Effector memory CD8-positive, alpha-beta T cell (primary cell): ENCODE data around the gene SERP2.

Experiments
- ATAC-seq: fragments of 150-1000 bp; cut with Tn5 transposase; replicated peaks from 2 replicates; pipeline ENCODE4 v1.10.0; 2021; ENCODE audit warnings: mild to moderate bottlenecking, moderate library complexity
- DNase-seq, 3 experiments: peaks; one replicate each; pipeline ENCODE4 v3.0.0; 2021
- H3K27ac Mint-ChIP-seq, 2 donors: one replicate each; pipeline ENCODE4 v1.8.0; 2022; ENCODE audit warnings: mild to moderate bottlenecking in 2 of 2, mixed read lengths in 2 of 2, moderate library complexity in 2 of 2
- H3K27me3 Mint-ChIP-seq, 2 donors: one replicate each; pipeline ENCODE4 v1.8.0; 2022; ENCODE audit warnings: mixed read lengths in 2 of 2
- H3K36me3 Mint-ChIP-seq: one replicate; pipeline ENCODE4 v1.8.0; 2022; ENCODE audit warnings: mild to moderate bottlenecking, moderate library complexity, mixed read lengths; ENCODE audit not compliant: insufficient read depth
- H3K4me1 Mint-ChIP-seq, 2 donors: one replicate each; pipeline ENCODE4 v1.8.0; 2022; ENCODE audit warnings: low read depth in 2 of 2, mixed read lengths in 2 of 2
- H3K4me3 Mint-ChIP-seq, 2 donors: one replicate each; pipeline ENCODE4 v1.8.0; 2022; ENCODE audit warnings: mild to moderate bottlenecking in 2 of 2, mixed read lengths in 2 of 2, moderate library complexity in 2 of 2
- H3K9me3 Mint-ChIP-seq, 2 donors: one replicate each; pipeline ENCODE4 v1.8.0; 2022; ENCODE audit warnings: mixed read lengths in 2 of 2

Gene SERP2

DNA sequence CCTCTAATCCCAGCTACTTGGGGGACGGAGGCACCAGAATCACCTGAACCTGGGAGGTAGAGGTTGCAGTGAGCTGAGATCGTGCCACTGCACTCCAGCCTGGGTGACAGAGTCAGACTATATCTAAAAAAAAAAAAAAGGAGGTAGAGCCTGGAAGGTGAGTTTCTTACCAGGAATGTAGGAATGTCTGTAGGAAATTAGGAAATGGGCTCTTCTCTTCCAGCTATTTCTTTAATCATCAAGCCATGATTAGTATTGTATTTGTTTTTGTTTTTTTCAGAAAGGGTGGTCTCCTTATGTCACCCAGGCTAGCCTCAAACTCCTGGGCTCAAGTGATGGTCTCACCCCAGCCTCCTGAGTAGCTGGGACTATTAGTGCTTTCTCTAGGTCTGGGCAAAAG lies 26.3 kb upstream of the SERP2 start:
- no peak for DNase-seq
- Mint-ChIP-seq H3K4me1 (peaks cover 9% of the 10 kb centered on the region in 2 donors), H3K27ac (no peak overlapping the region), H3K27me3 (peaks cover 9 to 11% of the 10 kb centered on the region in 2 donors), H3K4me3 (no peak overlapping the region), H3K36me3 (no peaks in the 10 kb centered on the region), H3K9me3 (no peaks in the 10 kb centered on the region)
- ATAC-seq: no peak

- Mint-ChIP-seq H3K4me1 (peaks cover 15% of the 10 kb centered on the region in 2 donors), H3K27ac (no peak overlapping the region), H3K27me3 (peaks cover 9 to 11% of the 10 kb centered on the region in 2 donors), H3K4me3 (no peak overlapping the region), H3K36me3 (no peaks in the 10 kb centered on the region), H3K9me3 (no peaks in the 10 kb centered on the region)
- ATAC-seq (no peak), DNase-seq (no peak)
Observed at GRCh38 chr13:44347949-44348348, 25.7 kb upstream of the SERP2 start.

GRCh38 chr13:44350775-44351504 lies 22.7 kb upstream of the SERP2 start:
- Mint-ChIP-seq H3K36me3 (no peaks in the 10 kb centered on the region), H3K27ac (peak overlapping the region; percentile 49 to 89), H3K27me3 (peaks cover 0 to 2% of the 10 kb centered on the region in 2 donors), H3K4me1 (peaks cover 15 to 19% of the 10 kb centered on the region in 2 donors), H3K4me3 (no peak overlapping the region), H3K9me3 (no peaks in the 10 kb centered on the region)
- DNase-seq (no peak), ATAC-seq (no peak)

GRCh38 chr13:44351505-44351854 lies 22.1 kb upstream of the SERP2 start:
- DNase-seq: no peak
- no peaks in the 10 kb centered on the region for H3K9me3 Mint-ChIP-seq
- H3K4me1 Mint-ChIP-seq: peaks cover 15 to 19% of the 10 kb centered on the region in 2 donors
- peaks cover 4% of the 10 kb centered on the region for H3K36me3 Mint-ChIP-seq
- no peaks in the 10 kb centered on the region for H3K27me3 Mint-ChIP-seq
- H3K27ac Mint-ChIP-seq: peak overlapping the region; percentile 89
- H3K4me3 Mint-ChIP-seq: no peak overlapping the region
- no peak for ATAC-seq

GRCh38 chr13:44352202-44352601 lies 21.4 kb upstream of the SERP2 start:
- Mint-ChIP-seq H3K36me3 (peaks cover 7% of the 10 kb centered on the region), H3K27ac (peak overlapping the region; percentile 89)
- DNase-seq: no peak

DNA sequence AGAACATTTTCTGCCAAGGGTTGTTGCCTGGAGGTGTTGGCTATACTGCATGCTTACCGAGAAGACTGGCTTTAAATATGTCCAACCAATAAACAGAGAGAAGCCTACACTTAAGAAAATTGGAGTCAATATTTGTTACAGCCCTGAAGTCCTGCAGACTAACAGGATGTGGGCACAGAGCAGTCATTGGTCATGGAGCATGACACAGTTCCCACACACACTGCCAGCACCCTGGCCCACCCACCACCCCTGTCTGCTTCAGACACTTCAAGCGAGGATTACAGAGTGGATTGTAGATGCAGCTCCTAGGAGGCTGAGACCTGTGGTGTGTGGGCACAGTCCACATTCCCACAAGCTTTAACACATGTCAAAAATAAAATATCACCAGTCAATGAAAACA lies 21.0 kb upstream of the SERP2 start:
- ATAC-seq (peak; percentile 81), DNase-seq (peak in 1 of 3 experiments; percentile 13)
- Mint-ChIP-seq H3K27me3 (no peaks in the 10 kb centered on the region), H3K4me3 (peak overlapping the region in 1 of 2 donors; percentile 25), H3K27ac (peak overlapping the region; percentile 89), H3K9me3 (no peaks in the 10 kb centered on the region), H3K36me3 (peaks cover 7% of the 10 kb centered on the region), H3K4me1 (peaks cover 15 to 19% of the 10 kb centered on the region in 2 donors)

More at GRCh38 chr13:44352202-44352601, 21.4 kb upstream of the SERP2 start:
- H3K27me3 Mint-ChIP-seq: no peaks in the 10 kb centered on the region
- H3K4me3 Mint-ChIP-seq: peak overlapping the region in 1 of 2 donors; percentile 25
- peak; percentile 76 for ATAC-seq
- H3K9me3 Mint-ChIP-seq: no peaks in the 10 kb centered on the region
- peaks cover 15 to 19% of the 10 kb centered on the region in 2 donors for H3K4me1 Mint-ChIP-seq

DNA sequence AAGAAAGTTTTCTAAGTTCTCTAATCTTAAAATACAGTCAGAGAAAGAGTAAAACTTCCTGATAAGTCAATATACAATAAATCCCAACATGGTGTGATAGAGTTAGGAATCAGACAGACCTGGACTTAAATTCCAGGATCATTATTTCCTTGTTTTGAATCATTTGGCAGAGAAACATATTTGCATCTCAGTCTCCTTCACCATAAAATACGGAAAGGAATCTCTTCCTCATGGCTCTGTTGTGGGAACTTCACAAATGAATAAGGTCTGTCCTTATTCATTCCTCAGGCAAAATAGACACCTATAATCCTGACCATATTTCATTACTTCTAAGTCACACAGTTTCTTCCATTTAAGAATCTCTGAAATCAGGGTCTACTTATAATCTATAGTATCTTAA lies 19.3 kb upstream of the SERP2 start:
- H3K27me3 Mint-ChIP-seq: no peaks in the 10 kb centered on the region
- H3K4me3 Mint-ChIP-seq: no peak overlapping the region
- no peaks in the 10 kb centered on the region for H3K9me3 Mint-ChIP-seq
- ATAC-seq: no peak
- H3K27ac Mint-ChIP-seq: no peak overlapping the region
- DNase-seq: no peak
- H3K36me3 Mint-ChIP-seq: peaks cover 7% of the 10 kb centered on the region
- peaks cover 15 to 22% of the 10 kb centered on the region in 2 donors for H3K4me1 Mint-ChIP-seq

- peaks cover 7% of the 10 kb centered on the region for H3K36me3 Mint-ChIP-seq
- ATAC-seq: no peak
- no peaks in the 10 kb centered on the region for H3K9me3 Mint-ChIP-seq
- DNase-seq: no peak
- peaks cover 15 to 22% of the 10 kb centered on the region in 2 donors for H3K4me1 Mint-ChIP-seq
- no peak overlapping the region for H3K27ac Mint-ChIP-seq
- H3K27me3 Mint-ChIP-seq: no peaks in the 10 kb centered on the region
- no peak overlapping the region for H3K4me3 Mint-ChIP-seq
Observed at GRCh38 chr13:44354884-44355283, 18.7 kb upstream of the SERP2 start.

GRCh38 chr13:44355621-44356020 lies 18.0 kb upstream of the SERP2 start:
- H3K4me3 Mint-ChIP-seq: no peak overlapping the region
- H3K9me3 Mint-ChIP-seq: no peaks in the 10 kb centered on the region
- H3K4me1 Mint-ChIP-seq: peaks cover 15 to 22% of the 10 kb centered on the region in 2 donors
- no peaks in the 10 kb centered on the region for H3K27me3 Mint-ChIP-seq
- H3K36me3 Mint-ChIP-seq: peaks cover 7% of the 10 kb centered on the region
- no peak overlapping the region for H3K27ac Mint-ChIP-seq
- ATAC-seq (no peak), DNase-seq (no peak)

GRCh38 chr13:44359983-44360375 lies 13.6 kb upstream of the SERP2 start:
- H3K9me3 Mint-ChIP-seq: no peaks in the 10 kb centered on the region
- H3K4me1 Mint-ChIP-seq: peaks cover 0 to 3% of the 10 kb centered on the region in 2 donors
- no peak for DNase-seq
- ATAC-seq: no peak
- no peak overlapping the region for H3K4me3 Mint-ChIP-seq
- peaks cover 7% of the 10 kb centered on the region for H3K36me3 Mint-ChIP-seq
- peaks cover 0 to 17% of the 10 kb centered on the region in 2 donors for H3K27me3 Mint-ChIP-seq
- H3K27ac Mint-ChIP-seq: no peak overlapping the region

DNA sequence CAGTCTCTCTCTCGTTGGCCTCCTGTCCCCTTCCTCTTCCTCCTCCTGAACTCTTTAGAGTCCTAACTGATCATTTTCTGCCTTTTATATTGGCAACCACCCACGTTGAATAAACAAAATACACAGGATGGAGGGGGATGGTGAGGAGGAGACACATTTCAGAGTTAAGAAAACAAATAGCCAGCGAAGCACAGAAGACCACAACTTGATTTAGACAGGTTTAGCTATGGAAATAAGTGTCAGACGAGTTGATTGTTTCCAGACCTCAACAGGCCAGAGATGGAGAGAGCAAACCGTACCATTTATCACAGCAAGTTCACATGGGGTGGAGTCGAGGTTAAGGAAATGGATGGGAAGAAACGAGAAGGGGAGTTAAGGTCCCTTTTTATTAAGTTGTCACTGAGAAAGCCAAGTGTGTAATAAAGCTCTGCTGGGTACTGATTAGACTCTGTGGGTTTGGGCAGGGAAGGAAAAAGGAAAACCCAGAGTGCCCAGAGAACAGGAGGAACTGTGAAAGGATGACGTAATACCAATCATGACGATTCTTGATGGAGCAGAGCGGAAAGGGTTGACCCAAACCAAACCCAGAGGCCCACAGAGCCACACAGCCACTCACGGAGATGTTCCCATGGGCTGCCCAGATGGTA lies 11.1 kb upstream of the SERP2 start:
- DNase-seq (no peak), ATAC-seq (no peak)
- Mint-ChIP-seq H3K9me3 (no peaks in the 10 kb centered on the region), H3K27me3 (peaks cover 0 to 20% of the 10 kb centered on the region in 2 donors), H3K4me1 (peaks cover 0 to 3% of the 10 kb centered on the region in 2 donors), H3K27ac (no peak overlapping the region), H3K4me3 (no peak overlapping the region), H3K36me3 (no peaks in the 10 kb centered on the region)

DNA sequence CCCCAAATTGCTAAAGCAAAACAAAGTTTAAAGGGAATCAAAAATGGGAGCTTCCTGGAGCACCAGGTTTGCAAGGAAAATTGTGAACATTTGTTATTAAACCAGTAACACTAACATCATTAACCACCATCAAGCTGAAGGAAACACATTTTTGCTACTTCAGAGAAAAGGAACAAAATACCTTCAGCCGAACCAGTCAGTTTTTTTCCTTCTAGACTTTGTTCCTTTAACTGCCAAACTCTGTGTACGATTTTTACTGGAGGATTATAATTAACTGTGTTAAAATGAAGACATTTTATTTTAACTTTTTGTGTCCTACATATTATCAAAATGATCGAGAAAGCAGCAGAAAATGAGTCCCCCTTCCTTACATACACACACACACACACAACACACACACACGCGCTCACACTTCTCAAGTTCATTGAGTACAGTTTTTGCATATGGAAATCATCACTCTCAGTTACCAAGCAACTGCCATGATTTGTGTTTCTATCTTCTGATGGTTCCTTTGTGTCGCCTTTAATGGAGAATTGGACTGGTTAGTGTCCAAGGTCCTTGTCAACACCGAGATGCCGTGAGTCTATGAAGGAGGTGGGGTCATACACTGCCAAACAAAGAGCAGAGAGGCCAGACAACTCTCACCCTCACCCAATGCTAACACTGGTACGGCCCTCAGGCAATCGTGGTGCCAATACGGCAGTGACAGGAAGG lies 9.8 kb upstream of the SERP2 start:
- Mint-ChIP-seq H3K27ac (no peak overlapping the region), H3K27me3 (peaks cover 0 to 20% of the 10 kb centered on the region in 2 donors), H3K4me1 (no peaks in the 10 kb centered on the region), H3K9me3 (no peaks in the 10 kb centered on the region), H3K4me3 (no peak overlapping the region), H3K36me3 (no peaks in the 10 kb centered on the region)
- DNase-seq: no peak
- ATAC-seq: no peak

GRCh38 chr13:44364345-44365000 lies 9.2 kb upstream of the SERP2 start:
- H3K27ac Mint-ChIP-seq: peak overlapping the region in 1 of 2 donors; percentile 26
- ATAC-seq: no peak
- no peak for DNase-seq
- peaks cover 0 to 20% of the 10 kb centered on the region in 2 donors for H3K27me3 Mint-ChIP-seq
- H3K9me3 Mint-ChIP-seq: no peaks in the 10 kb centered on the region
- H3K4me1 Mint-ChIP-seq: no peaks in the 10 kb centered on the region
- no peak overlapping the region for H3K4me3 Mint-ChIP-seq
- H3K36me3 Mint-ChIP-seq: no peaks in the 10 kb centered on the region
